GM19099 (cell line): ENCODE data around the gene DENND1C.

ENCODE experiments used
- POLR2A ChIP-seq: IDR thresholded peaks from 3 replicates; pipeline ENCODE4 v1.6.1; 2011; ENCODE audit warnings: low read depth; ENCODE audit not compliant: insufficient read length; ENCODE audit errors: extremely low read depth

The DENND1C gene

DNA sequence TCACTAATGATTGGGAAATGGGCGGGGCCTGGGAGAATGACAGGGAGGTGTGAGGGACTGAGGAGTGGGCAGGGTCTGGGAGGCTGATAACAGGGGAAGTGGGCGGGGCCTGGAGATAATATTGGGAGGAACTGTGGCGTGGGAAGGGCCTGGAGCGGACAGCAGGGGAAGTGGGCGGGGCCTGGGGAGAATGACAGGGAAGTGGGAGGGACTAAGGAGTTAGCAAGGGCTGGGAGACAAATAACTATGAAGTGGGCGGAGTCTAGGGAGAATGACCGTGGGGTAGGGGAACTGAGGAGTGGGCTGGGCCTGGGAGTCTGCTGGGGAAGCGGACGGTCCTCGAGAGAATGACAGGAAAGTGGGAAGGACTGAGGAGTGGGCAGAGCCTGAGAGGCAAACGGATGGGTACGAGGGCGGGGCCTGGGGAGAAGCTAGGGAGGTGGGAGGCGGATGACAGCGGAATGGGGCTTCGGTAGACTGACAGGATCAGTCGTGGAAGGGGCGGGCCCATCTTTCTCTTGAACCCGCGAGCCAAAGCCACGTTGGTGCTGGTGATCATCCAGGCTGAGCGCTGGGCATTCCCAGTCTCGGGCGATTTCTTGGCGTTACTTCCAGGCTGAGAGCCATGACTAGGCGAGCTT, 34.6 kb upstream of the DENND1C start:
- TF ChIP-seq POLR2A, result peak; percentile 71

- no peak for TF ChIP-seq POLR2A
Measured at GRCh38 chr19:6514926-6515544, 33.4 kb upstream of the DENND1C start.

DNA sequence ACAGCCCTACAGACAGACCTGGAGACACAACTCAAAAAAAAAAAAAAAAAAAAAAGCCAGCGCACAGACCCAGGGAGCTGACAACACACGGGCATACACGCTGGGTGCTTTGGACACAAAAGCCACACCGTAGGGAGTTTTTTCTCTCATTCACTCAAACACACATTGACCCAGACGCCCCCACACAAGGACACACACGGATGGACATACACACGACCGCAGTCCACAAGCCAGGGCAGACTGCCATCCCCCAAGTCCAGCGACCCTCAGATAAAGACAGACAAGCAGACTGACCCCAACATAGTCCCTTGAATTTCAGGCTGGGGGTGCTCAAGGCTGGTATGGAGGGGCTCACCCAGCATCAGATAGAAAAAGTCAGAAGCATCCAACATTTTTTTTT, 32.5 kb upstream of the DENND1C start:
- no peak for TF ChIP-seq POLR2A

DNA sequence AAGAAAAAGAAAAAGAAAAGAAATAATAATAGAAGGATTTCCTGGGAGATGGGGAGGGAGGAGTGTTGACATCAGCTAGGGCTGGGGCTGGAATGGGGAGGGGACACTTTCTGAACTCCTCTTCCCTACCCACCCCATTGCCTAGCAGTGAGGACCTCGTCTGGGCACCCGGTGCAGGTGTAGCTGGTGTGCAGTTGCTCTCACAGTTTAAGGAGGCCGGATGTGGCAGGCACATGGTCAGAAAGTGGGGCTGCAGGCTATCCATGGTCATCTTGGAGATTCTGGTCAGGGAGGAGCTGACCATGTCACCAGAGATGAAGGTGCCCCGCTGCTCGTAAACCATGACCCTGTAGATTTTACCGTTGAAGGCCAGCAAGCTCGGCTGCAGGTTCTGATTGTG, 29.0 kb upstream of the DENND1C start:
- TF ChIP-seq POLR2A, result no peak

DNA sequence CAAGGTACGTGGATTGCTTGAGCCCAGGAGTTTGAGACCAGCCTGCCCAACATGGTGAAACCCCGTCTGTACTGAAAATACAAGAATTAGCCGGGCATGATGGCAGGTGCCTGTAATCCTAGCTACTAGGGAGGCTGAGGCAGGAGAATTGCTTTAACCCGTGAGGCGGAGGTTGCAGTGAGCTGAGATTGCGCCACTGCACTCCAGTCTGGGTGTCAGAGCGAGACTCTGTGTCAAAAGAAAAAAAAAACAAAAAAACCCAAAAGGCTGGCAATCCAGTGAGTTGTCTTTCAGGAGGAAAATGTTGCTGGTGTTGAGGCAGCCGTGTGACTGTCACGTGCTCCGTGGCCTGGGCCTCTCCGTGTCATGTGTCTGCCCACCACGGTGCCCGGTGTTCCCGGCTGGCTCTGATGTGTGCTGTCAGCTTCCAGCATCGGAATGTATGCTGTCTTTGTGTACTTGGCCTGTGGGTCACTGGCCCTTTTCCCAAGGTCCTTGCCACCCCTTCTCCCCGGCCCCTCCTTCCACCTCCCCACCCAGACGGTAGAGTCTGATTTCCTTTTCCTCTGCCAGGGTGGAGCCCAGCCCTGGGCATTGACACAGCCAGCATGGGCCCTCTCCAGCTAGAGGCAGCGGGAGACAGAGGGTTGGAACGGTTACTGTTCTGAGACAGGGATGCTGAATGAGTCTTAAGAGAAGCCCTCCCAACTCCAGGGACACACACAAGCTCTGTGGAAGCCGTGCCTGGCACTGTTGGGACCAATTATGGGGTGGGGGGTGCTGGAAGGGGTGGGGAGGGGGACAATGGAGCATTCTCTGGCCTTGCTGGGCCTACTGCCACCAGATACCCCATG, 27.8 kb upstream of the DENND1C start:
- TF ChIP-seq POLR2A, result no peak

DNA sequence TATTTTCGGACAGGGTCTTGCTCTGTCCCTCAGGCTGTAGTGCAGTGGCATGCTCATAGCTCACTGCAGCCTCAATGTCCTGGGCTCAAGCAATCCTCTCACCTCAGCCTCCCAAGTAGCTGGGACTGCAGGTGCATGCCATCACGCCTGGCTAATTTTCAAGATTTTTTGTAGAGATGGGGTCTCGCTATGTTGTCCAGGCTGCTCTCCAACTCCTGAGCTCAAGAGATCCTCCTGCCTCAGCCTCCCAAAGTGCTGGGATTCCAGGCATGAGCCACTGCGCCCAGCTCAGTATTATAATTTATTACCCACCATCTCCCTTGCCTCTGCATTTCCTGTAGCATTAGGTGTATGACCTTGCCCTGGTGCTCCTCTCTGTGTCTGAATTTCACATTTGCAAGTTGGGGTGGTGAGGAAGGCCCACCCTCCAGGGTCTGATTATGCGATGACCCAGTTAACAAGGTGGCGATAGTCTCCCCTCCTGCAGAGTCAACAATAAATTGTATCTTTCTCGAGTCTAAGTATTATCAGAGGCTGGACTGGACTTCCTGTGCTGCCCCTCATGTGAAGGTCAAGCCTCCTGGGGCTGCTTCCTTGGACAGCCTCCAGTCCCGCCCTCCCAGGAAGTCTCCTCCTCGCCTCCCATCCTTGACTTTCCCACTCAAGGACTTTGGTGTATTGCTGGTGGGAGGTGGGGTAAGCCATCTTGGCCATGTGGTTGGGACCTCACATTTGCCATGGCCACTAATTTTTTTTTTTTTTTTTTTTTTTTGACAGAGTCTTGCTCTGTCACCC, 22.0 kb upstream of the DENND1C start:
- no peak for TF ChIP-seq POLR2A

GRCh38 chr19:6501740-6502648, 20.4 kb upstream of the DENND1C start, which contains the start of gene TUBB4A:
Gene TUBB4A, minus strand, starts transcription at chr19:6502309. Its CDS starts 97 bp downstream, at chr19:6502212.
- TF ChIP-seq POLR2A, result no peak

- TF ChIP-seq POLR2A, result no peak
Measured at GRCh38 chr19:6500837-6501739, 19.5 kb upstream of the DENND1C start.

GRCh38 chr19:6499052-6499790, 17.6 kb upstream of the DENND1C start:
- no peak for TF ChIP-seq POLR2A

DNA sequence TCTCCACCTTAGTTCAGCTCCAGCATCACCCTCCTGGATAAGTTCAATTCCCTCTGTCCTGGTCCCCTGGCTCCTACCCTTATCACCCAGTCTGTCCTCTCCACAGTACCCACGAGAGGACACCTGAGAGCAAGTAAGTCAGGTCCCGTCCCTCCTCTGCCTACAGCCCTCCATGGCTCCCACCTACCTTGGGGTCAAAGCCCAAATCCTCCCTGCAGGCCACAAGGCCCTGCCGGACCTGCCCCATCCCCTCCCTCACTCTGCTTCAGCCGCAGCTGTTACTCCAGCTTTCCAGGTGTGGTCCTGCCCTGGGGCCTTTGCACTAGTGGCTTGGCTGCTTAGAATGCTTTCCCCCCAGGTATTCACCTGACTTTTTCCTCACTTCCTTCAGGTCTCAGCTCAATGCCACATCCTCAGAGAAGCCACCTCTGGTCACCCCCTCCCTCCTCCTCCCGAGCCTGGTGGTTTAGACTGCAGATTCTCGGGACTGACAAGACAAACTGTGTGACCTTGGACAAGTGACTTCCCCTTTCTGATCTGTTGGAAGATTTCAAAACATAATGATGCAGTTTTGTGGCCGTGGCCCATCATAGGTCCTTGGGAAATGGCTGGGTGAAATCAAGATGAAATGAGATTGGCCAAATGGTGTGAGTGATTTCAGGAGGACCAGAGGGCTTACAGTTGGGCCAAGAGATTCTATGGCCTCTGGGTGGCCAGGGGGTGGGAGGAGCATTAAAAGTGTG, 16.9 kb upstream of the DENND1C start:
- no peak for TF ChIP-seq POLR2A

DNA sequence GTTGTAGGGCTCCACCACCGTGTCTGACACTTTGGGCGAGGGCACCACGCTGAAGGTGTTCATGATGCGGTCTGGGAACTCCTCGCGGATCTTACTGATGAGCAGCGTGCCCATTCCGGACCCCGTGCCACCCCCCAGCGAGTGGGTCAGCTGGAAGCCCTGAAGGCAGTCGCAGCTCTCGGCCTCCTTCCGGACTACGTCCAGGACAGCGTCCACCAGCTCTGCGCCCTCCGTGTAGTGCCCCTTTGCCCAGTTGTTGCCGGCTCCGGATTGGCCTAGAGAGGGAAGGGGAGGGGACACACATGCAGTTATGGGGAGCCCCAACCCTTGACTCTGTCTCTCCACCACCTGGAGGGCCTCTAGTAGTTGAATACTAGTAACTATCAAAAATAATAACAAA, 14.4 kb upstream of the DENND1C start:
- no peak for TF ChIP-seq POLR2A
